Activated CD8-positive, alpha-beta memory T cell treated with anti-CD3 and anti-CD28 coated beads, Interleukin-2, amount 10 ng/mL, durations not matched to agents 7 days and 5 days (primary cell): ENCODE measurements around the gene STX5. TPM values are rescaled to one million over a fixed set of nuclear protein-coding genes. Genes with fewer than 3 reads are reported as not detected.
"Not testable (repeated sequence)": the region's sequence is repeated elsewhere in the genome, so short reads cannot be mapped to it uniquely, and the experiment has no call there.

Experiments
- ATAC-seq: fragments of 150-1000 bp; cut with Tn5 transposase; one replicate; pipeline ENCODE4 v1.10.0; 2021; ENCODE audit warnings: moderate library complexity
- CTCF ChIA-PET: fragments of 350-600 bp; sonication (Branson Sonifier 250); formaldehyde crosslinking; loops from one replicate; lab custom pipeline; 2021; ENCODE audit warnings: antibody characterized with exemption; lab: Charles Lee
- DNase-seq: peaks from one replicate; pipeline ENCODE4 v3.0.0-alpha.2; 2020
- H3K27ac Mint-ChIP-seq: one replicate; pipeline ENCODE4 v1.8.0; 2021; ENCODE audit warnings: mild to moderate bottlenecking, mixed read lengths
- H3K27me3 Mint-ChIP-seq: one replicate; pipeline ENCODE4 v1.8.0; 2021; ENCODE audit warnings: mixed read lengths
- H3K36me3 Mint-ChIP-seq: one replicate; pipeline ENCODE4 v1.8.0; 2021; ENCODE audit warnings: mild to moderate bottlenecking, mixed read lengths
- H3K4me1 Mint-ChIP-seq: one replicate; pipeline ENCODE4 v1.8.0; 2021; ENCODE audit warnings: mixed read lengths
- H3K4me3 Mint-ChIP-seq: one replicate; pipeline ENCODE4 v1.8.0; 2021; ENCODE audit warnings: mild to moderate bottlenecking, moderate library complexity, mixed read lengths
- H3K9me3 Mint-ChIP-seq: one replicate; pipeline ENCODE4 v1.8.0; 2022; ENCODE audit warnings: low read depth, mixed read lengths
- total RNA-seq, 2 experiments: library from RNA; stranded (reverse); gene quantifications; one replicate each; pipeline ENCODE4 v1.2.3, GENCODE V29; 2021

STX5 gene
- total RNA-seq, 2 experiments from 2014 or later = 30.8 to 38.4 TPM

DNA sequence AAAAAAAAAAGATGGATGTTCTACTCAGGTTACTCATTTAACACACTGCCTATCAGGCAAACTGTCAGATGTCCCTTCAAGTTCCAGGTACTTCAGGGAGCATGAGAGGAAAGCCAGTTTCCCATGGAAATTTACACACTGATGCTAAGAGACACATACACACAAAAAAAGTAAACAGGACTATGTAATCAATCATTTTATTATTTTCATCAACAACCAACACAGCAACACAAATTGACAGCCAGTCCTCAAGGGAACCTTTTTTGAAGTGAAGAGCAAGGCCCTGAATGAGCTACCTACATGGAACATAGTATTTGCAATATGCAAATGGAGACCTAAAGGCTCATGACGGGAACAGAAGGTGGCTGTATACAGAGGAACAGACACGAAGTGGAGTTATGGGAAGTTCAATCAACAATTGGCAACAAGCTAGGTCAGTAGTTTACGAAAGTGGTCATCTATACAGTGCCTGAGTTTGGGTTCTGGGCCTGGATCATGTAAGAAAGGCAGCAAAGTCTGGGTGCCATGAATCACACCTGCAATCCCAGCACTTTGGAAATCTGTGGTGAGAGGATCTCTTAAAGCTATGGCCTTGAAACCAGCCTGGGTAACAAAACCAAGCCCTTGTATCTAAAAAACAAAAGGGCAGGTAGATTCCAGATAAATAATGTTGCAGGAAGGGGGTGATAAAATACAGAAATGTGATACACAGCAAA is 20.1 kb upstream of the STX5 start:
- Mint-ChIP-seq H3K27ac (peak overlapping the region; percentile 61), H3K4me1 (peaks cover 39% of the 10 kb centered on the region), H3K27me3 (peaks cover 3% of the 10 kb centered on the region), H3K9me3 (no peaks in the 10 kb centered on the region), H3K36me3 (peaks cover 50% of the 10 kb centered on the region), H3K4me3 (peak overlapping the region; percentile 15)
- DNase-seq = no peak
- CTCF ChIA-PET = interaction anchor here (1.0 to 1.5 kb wide), 7 partner anchors 9 to 157 kb away, joined by 3 to 4 read pairs (median 3); partner anchors contain the start of gene ZBTB3
- ATAC-seq = no peak

DNA sequence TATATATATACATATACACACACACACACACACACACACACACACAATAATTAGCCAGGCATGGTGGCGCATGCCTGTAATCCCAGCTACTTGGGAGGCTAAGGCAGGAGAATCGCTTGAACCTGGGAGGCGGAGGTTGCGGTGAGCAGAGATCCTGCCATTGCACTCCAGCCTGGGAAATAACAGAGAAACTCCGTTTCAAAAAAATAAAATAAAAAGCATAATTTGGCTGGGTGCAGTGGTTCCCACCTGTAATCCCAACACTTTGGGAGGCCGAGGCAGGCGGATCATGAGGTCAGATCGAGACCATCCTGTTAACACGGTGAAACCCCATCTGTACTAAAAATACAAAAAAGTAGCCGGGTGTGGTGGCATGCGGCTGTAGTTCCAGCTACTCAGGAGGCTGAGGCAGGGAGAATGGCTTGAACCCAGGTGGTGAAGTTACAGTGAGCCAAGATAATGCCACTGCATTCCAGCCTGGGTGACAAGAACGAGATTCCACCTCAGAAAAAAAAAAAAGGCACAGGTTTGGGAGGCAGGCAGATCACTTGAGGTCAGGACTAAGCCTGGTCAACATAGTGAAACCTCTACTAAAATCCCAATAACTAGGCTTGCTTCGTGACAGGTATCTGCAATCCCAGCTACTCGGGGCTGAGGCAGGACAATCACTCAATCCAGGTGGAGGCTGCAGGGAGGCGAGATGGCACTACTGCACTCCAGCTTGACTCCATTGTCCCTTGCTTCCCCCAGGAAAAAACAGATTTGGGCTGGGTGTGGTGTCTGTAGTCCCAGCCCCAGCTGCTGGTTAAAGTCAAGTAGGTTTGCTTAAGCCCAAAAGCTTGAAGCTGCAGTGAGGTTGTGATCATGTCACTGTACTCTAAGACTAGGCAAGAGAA is 19.3 kb upstream of the STX5 start:
- Mint-ChIP-seq H3K9me3 (no peaks in the 10 kb centered on the region), H3K36me3 (peaks cover 48% of the 10 kb centered on the region), H3K4me3 (peak overlapping the region; percentile 15), H3K27me3 (peaks cover 3% of the 10 kb centered on the region), H3K27ac (peak overlapping the region; percentile 61), H3K4me1 (peaks cover 36% of the 10 kb centered on the region)
- CTCF ChIA-PET = interaction anchor here (1.0 to 2.3 kb wide), 7 partner anchors 10 to 157 kb away, joined by 3 to 8 read pairs (median 3); partner anchors contain the start of genes SLC3A2, TMEM179B and ZBTB3
- DNase-seq = no peak
- ATAC-seq = no peak

DNA sequence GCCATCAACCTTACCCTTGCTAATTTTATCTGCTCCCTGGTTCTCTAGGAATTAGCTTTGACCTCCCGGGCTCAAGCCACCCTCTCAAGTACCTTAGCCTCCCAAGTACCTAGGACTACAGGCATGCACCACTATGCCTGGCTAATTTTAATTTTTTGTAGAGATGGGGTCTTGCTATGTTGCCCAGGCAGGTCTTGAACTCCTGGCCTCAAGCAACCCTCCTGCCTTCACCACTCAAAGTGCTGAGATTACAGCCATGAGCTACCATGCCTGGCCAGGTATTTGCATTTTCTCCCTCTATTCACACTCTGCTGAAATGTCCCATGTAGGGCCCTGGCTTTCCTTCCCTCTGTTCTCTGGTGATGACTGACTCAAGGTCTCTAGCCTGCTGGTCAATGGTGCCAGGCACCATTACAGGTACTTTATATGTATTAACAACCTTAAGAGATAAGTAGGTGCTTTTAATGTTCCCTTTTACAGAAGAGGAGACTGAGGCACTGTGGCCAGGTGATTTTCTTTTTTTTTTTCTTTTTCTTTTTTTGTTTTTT is 16.0 kb upstream of the STX5 start:
- no peak overlapping the region for H3K4me3 Mint-ChIP-seq
- no peak for ATAC-seq
- H3K27me3 Mint-ChIP-seq = no peaks in the 10 kb centered on the region
- H3K4me1 Mint-ChIP-seq = peaks cover 19% of the 10 kb centered on the region
- peaks cover 16% of the 10 kb centered on the region for H3K36me3 Mint-ChIP-seq
- H3K27ac Mint-ChIP-seq = no peak overlapping the region
- DNase-seq = no peak
- no peaks in the 10 kb centered on the region for H3K9me3 Mint-ChIP-seq
- CTCF ChIA-PET = interaction anchor here (1.0 kb wide), 1 partner anchor 122 kb away, joined by 3 read pairs; no protein-coding TSS in a partner anchor

GRCh38 chr11:62846177-62846576 is 14.3 kb upstream of the STX5 start:
- CTCF ChIA-PET = interaction anchor here (0.9 kb wide), 1 partner anchor 30 kb away, joined by 3 read pairs; no protein-coding TSS in a partner anchor
- Mint-ChIP-seq H3K4me1 (peaks cover 4% of the 10 kb centered on the region), H3K36me3 (peaks cover 3% of the 10 kb centered on the region), H3K27ac (no peak overlapping the region), H3K9me3 (no peaks in the 10 kb centered on the region), H3K27me3 (no peaks in the 10 kb centered on the region), H3K4me3 (no peak overlapping the region)
- DNase-seq (no peak), ATAC-seq (no peak)

GRCh38 chr11:62844154-62844553 is 12.3 kb upstream of the STX5 start:
- no peak for ATAC-seq
- no peak overlapping the region for H3K27ac Mint-ChIP-seq
- H3K4me3 Mint-ChIP-seq = no peak overlapping the region
- H3K36me3 Mint-ChIP-seq = peaks cover 5% of the 10 kb centered on the region
- CTCF ChIA-PET = interaction anchor here (1.9 to 2.0 kb wide), 2 partner anchors 11 to 58 kb away, joined by 9 to 13 read pairs; no protein-coding TSS in a partner anchor
- H3K4me1 Mint-ChIP-seq = peaks cover 9% of the 10 kb centered on the region
- no peaks in the 10 kb centered on the region for H3K9me3 Mint-ChIP-seq
- no peaks in the 10 kb centered on the region for H3K27me3 Mint-ChIP-seq
- no peak for DNase-seq

DNA sequence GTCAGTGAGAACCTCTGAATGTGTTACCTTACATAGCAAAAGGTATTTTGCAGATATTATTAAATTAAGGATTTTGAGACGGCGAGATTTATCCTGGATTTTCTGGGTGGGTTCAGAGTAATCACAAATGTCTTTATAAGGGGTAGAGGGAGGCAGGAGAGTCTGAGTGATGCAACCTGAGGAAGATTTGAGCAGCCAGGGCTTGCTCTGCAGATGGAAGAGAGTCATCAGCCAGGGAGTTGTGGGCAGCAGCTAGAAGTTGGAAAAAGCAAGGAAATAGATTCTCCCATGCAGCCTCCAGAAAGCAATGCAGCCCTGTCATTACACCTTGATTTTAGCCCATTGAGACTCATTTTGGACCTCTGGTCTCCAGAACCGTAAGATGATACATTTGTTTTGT is 11.6 kb upstream of the STX5 start:
- peaks cover 13% of the 10 kb centered on the region for H3K4me1 Mint-ChIP-seq

GRCh38 chr11:62842891-62843290 is 11.0 kb upstream of the STX5 start:
- not testable (repeated sequence) for ATAC-seq, H3K27ac Mint-ChIP-seq, H3K36me3 Mint-ChIP-seq, H3K4me3 Mint-ChIP-seq, H3K27me3 Mint-ChIP-seq, DNase-seq, H3K9me3 Mint-ChIP-seq
- CTCF ChIA-PET = interaction anchor here (1.0 to 2.0 kb wide), 4 partner anchors 9 to 57 kb away, joined by 3 to 13 read pairs (median 6); partner anchors contain the start of gene SLC3A2
- peaks cover 15% of the 10 kb centered on the region for H3K4me1 Mint-ChIP-seq

More for the DNA sequence above, 11.6 kb upstream of the STX5 start:
- no peak for ATAC-seq
- CTCF ChIA-PET = interaction anchor here (1.5 to 2.0 kb wide), 3 partner anchors 9 to 57 kb away, joined by 3 to 13 read pairs (median 9); no protein-coding TSS in a partner anchor
- Mint-ChIP-seq H3K27ac (no peak overlapping the region), H3K27me3 (no peaks in the 10 kb centered on the region), H3K36me3 (peaks cover 2% of the 10 kb centered on the region), H3K9me3 (no peaks in the 10 kb centered on the region), H3K4me3 (no peak overlapping the region)
- no peak for DNase-seq

DNA sequence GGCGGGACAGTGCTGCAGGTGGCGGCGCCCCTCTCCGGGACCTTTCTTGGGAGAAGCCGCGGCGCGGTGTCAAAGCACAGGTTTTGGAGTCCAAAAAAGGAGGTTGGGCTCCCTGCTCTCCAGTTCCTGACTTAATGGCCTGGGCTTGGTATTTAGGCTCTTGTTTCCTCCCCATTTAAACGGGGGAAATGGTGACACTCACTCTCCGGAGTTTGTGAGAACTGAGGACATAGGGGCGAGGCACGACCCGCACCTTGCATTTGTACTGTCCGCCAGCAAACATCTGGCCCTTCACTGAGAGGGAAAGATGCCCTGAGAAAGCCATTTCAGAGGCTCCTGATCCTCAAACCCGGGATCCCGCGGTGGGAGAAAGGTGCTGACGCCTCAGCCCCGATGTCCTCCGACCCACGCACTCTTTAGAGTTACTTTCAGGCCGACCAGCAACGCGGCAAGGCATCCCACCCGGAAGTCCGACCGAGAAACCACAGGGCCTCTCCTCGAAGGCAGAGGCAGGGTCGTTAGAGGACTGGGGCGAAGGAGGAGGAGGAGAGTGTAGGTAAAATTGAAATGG is 10.4 kb upstream of the STX5 start:
- H3K4me3 Mint-ChIP-seq = no peak overlapping the region

DNA sequence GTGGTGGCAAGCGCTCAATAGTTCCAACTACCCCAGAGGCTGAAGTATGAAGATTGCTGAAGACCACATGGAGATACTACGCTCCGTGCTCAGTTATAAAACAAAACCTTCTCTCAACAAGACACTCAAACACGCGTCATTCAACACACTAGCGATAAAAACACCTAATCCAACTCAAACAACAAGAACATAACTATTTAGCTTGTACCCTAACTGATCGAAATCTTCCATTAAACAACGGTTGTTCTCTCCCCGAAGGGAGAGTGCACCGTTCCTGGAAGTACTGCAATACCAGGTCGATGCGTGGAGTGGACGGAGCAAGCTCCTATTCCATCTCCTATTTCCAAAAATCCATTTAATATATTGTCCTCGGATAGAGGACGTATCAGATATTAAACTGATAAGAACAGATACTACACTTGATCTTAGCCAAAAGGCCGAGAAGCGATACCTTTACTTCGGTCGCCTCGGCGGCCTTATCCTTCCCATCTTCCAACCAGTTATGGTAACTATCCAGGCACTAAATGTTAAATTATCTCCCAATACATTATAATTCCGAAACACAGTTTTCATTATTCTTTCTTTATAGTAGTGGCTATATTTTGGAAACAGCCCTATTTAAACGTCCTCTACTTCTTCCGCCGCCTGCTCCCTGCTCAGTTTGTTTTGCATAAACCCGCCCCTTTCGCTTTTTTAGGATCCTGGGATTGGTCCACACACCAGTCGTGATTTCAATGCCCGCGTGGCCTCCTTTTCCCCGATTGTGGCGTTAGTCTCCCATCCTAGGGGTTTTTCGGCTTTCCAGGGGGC is 9.7 kb upstream of the STX5 start:
- no peak overlapping the region for H3K4me3 Mint-ChIP-seq
- H3K27me3 Mint-ChIP-seq = no peaks in the 10 kb centered on the region
- peaks cover 8% of the 10 kb centered on the region for H3K36me3 Mint-ChIP-seq
- H3K27ac Mint-ChIP-seq = no peak overlapping the region
- CTCF ChIA-PET = interaction anchor here (0.6 to 2.9 kb wide), 11 partner anchors 14 to 997 kb away, joined by 3 to 41 read pairs (median 4); partner anchors contain the start of genes HNRNPUL2, MARK2, SLC3A2 and TMEM179B
- peaks cover 21% of the 10 kb centered on the region for H3K4me1 Mint-ChIP-seq
- DNase-seq = peak; percentile 91
- ATAC-seq = peak; percentile 70
- H3K9me3 Mint-ChIP-seq = no peaks in the 10 kb centered on the region

More for the DNA sequence above, 10.4 kb upstream of the STX5 start:
- Mint-ChIP-seq H3K4me1 (peaks cover 20% of the 10 kb centered on the region), H3K9me3 (no peaks in the 10 kb centered on the region), H3K27me3 (no peaks in the 10 kb centered on the region), H3K36me3 (peaks cover 7% of the 10 kb centered on the region), H3K27ac (no peak overlapping the region)
- peak; percentile 72 for DNase-seq
- CTCF ChIA-PET = interaction anchor here (1.0 to 2.0 kb wide), 5 partner anchors 10 to 56 kb away, joined by 3 to 13 read pairs (median 3); partner anchors contain the start of gene SLC3A2
- no peak for ATAC-seq

DNA sequence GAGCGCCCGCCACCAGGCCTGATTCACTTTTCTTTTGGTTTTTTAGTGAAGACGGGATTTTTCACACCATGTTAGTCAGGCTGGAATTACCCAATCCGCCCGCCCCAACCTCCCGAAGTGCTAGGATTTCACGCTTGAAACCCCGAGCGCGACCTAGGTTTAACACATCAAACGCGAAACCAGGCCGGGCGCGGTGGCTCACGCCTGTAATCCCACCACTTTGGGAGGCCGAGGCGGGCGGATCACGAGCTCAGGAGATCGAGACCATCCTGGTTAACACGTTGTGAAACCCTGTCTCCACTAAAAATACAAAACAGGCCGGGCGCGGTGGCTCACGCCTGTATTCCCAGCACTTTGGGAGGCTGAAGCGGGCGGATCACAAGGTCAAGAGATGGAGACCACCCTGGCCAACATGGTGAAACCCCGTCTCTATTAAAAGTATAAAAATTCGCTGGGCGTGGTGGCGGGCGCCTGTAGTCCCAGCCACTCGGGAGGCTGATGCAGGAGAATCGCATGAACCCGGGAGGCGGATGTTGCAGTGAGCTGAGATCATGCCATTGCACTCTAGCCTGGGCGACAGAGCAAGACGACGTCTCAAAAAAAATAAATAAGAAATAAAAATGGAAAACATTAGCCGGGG is 9.0 kb upstream of the STX5 start:
- H3K27me3 Mint-ChIP-seq, H3K9me3 Mint-ChIP-seq, H3K4me3 Mint-ChIP-seq, H3K27ac Mint-ChIP-seq: not testable (repeated sequence)
- DNase-seq (peak; percentile 86), ATAC-seq (peak; percentile 13)
- CTCF ChIA-PET = interaction anchor here (0.6 to 2.9 kb wide), 11 partner anchors 14 to 998 kb away, joined by 3 to 41 read pairs (median 4); partner anchors contain the start of genes HNRNPUL2, MARK2, SLC3A2 and TMEM179B
- H3K36me3 Mint-ChIP-seq = peaks cover 11% of the 10 kb centered on the region
- peaks cover 23% of the 10 kb centered on the region for H3K4me1 Mint-ChIP-seq
